Tibial artery (tissue), 4 donors: Measurements from ENCODE around the gene KCTD21.
"Not testable (repeated sequence)": the region's sequence is repeated elsewhere in the genome, so short reads cannot be mapped to it uniquely, and the experiment has no call there.

ENCODE experiments used
- DNase-seq, 2 donors: peaks; one replicate each; pipeline ENCODE4 v3.0.0-alpha.2; 2019
- H3K27ac ChIP-seq, 2 donors: fragments of 200-600 bp; sonication (generic) in 1 of 2; 1 replicate in 1 of 2; 2 replicates in 1 of 2; pipeline ENCODE4 v1.5.1; 2018 to 2019; ENCODE audit warnings: mild to moderate bottlenecking in 1 of 2
- H3K27me3 ChIP-seq, 2 donors: fragments of 200-600 bp; sonication (generic) in 1 of 2; one replicate each; pipeline versions ENCODE4 v1.5.1 to v1.6.0; 2016 to 2019
- H3K36me3 ChIP-seq, 3 donors: fragments of 200-600 bp; sonication (generic) in 2 of 3; one replicate each; pipeline ENCODE4 v1.5.1; 2016 to 2019; ENCODE audit warnings: mild to moderate bottlenecking in 2 of 3
- H3K4me1 ChIP-seq, 4 donors: fragments of 200-600 bp; sonication (generic) in 2 of 4; 1 replicate in 3 of 4; 2 replicates in 1 of 4; pipeline ENCODE4 v1.5.1; 2016 to 2019
- H3K4me3 ChIP-seq, 2 donors: fragments of 200-600 bp; sonication (generic) in 1 of 2; 1 replicate in 1 of 2; 2 replicates in 1 of 2; pipeline ENCODE4 v1.5.1; 2018 to 2019; ENCODE audit warnings: mild to moderate bottlenecking in 2 of 2
- H3K9me3 ChIP-seq, 3 donors: fragments of 200-600 bp; sonication (generic) in 1 of 3; one replicate each; pipeline ENCODE4 v1.5.1; 2016 to 2019
- CTCF ChIP-seq, 2 experiments: fragments of 200-600 bp in 1 of 2; fragments of 450-650 bp in 1 of 2; IDR thresholded peaks; one replicate each; pipeline ENCODE4 v1.5.1; 2017 to 2019; ENCODE audit warnings: antibody characterized with exemption in 2 of 2, mild to moderate bottlenecking in 1 of 2, moderate library complexity in 1 of 2
- intact Hi-C: fragments of 100-400 bp; cut with DNase I; formaldehyde crosslinking; loops from one replicate; pipeline ENCODE4 v1.15.0; 2023; ENCODE audit warnings: low total_unique reads

The KCTD21 gene

GRCh38 chr11:78224906-78225420 is 36.5 kb upstream of the KCTD21 start:
- no peak overlapping the region for H3K4me3 ChIP-seq
- peaks cover 0 to 7% (median 0%) of the 10 kb centered on the region in 4 donors for H3K4me1 ChIP-seq
- DNase-seq = no peak
- H3K9me3 ChIP-seq = no peaks in the 10 kb centered on the region
- peaks cover 51 to 65% (median 63%) of the 10 kb centered on the region in 3 donors for H3K36me3 ChIP-seq
- no peaks in the 10 kb centered on the region for H3K27me3 ChIP-seq
- TF ChIP-seq CTCF (IDR thresholded peaks at IDR 0.05) = no peak
- no peak overlapping the region for H3K27ac ChIP-seq
- intact Hi-C loops = loop anchor here (5.0 kb wide), 2 partner anchors 192 to 337 kb away; partner anchors contain the start of gene GAB2

GRCh38 chr11:78224506-78224905 is 36.1 kb upstream of the KCTD21 start:
- Histone ChIP-seq H3K36me3 (peaks cover 55 to 70% (median 68%) of the 10 kb centered on the region in 3 donors), H3K4me3 (no peak overlapping the region), H3K4me1 (peaks cover 0 to 2% (median 0%) of the 10 kb centered on the region in 4 donors), H3K27me3 (no peaks in the 10 kb centered on the region), H3K27ac (no peak overlapping the region), H3K9me3 (no peaks in the 10 kb centered on the region)
- TF ChIP-seq CTCF (IDR thresholded peaks at IDR 0.05) = no peak
- peak in 1 of 2 donors; percentile 51 for DNase-seq
- intact Hi-C loops = no loop called here

GRCh38 chr11:78223320-78223954 is 35.0 kb upstream of the KCTD21 start:
- Histone ChIP-seq H3K9me3 (no peaks in the 10 kb centered on the region), H3K27me3 (no peaks in the 10 kb centered on the region), H3K36me3 (peaks cover 64 to 80% (median 78%) of the 10 kb centered on the region in 3 donors), H3K4me3 (no peak overlapping the region), H3K4me1 (no peaks in the 10 kb centered on the region), H3K27ac (no peak overlapping the region)
- TF ChIP-seq CTCF (IDR thresholded peaks at IDR 0.05) = no peak
- intact Hi-C loops = no loop called here
- DNase-seq = peak in 1 of 2 donors; percentile 34

- intact Hi-C loops, H3K4me3 ChIP-seq, H3K27me3 ChIP-seq, H3K4me1 ChIP-seq, H3K9me3 ChIP-seq, H3K27ac ChIP-seq: not testable (repeated sequence)
- DNase-seq = peak in 1 of 2 donors; percentile 61
- H3K36me3 ChIP-seq = peaks cover 70 to 87% (median 86%) of the 10 kb centered on the region in 3 donors
Measured at GRCh38 chr11:78222726-78223125, 34.3 kb upstream of the KCTD21 start.

GRCh38 chr11:78221396-78222315 is 33.2 kb upstream of the KCTD21 start:
- Histone ChIP-seq H3K4me1 (no peaks in the 10 kb centered on the region), H3K36me3 (peaks cover 70 to 95% (median 94%) of the 10 kb centered on the region in 3 donors), H3K9me3 (no peaks in the 10 kb centered on the region), H3K4me3 (no peak overlapping the region), H3K27me3 (no peaks in the 10 kb centered on the region), H3K27ac (no peak overlapping the region)
- DNase-seq = peak in 1 of 2 donors; percentile 50
- intact Hi-C loops = no loop called here
- TF ChIP-seq CTCF (IDR thresholded peaks at IDR 0.05) = no peak
